GM18870 (cell line): ENCODE results near the gene SORCS1.

Source experiments
- ATAC-seq: cut with Tn5 transposase; IDR thresholded peaks from one replicate; pipeline ENCODE4 v1.9.1; 2021; ENCODE audit warnings: moderate library complexity; ENCODE audit not compliant: unreplicated experiment

The SORCS1 gene

GRCh38 chr10:106904209-106904608, 260.3 kb downstream of the SORCS1 start:
- no peak for ATAC-seq

- no peak for ATAC-seq
Observed at GRCh38 chr10:106903180-106903579, 261.3 kb downstream of the SORCS1 start.

- ATAC-seq, result no peak
Observed at GRCh38 chr10:106900016-106900652, 264.4 kb downstream of the SORCS1 start.

- ATAC-seq, result no peak
Observed at GRCh38 chr10:106898446-106898845, 266.1 kb downstream of the SORCS1 start.

GRCh38 chr10:106897719-106898118, 266.8 kb downstream of the SORCS1 start:
- no peak for ATAC-seq

GRCh38 chr10:106894692-106895091, 269.8 kb downstream of the SORCS1 start:
- ATAC-seq, result no peak

- no peak for ATAC-seq
Observed at GRCh38 chr10:106877574-106877973, 286.9 kb downstream of the SORCS1 start.

GRCh38 chr10:106874604-106874889, 290.0 kb downstream of the SORCS1 start:
- peak; percentile 51 for ATAC-seq

- peak; percentile 13 for ATAC-seq
Observed at GRCh38 chr10:106873770-106874603, 290.5 kb downstream of the SORCS1 start.

GRCh38 chr10:106872176-106872575, 292.3 kb downstream of the SORCS1 start:
- no peak for ATAC-seq

- peak; percentile 43 for ATAC-seq
Observed at GRCh38 chr10:106866244-106866845, 298.2 kb downstream of the SORCS1 start.

GRCh38 chr10:106864031-106864430, 300.5 kb downstream of the SORCS1 start:
- no peak for ATAC-seq

GRCh38 chr10:106863549-106863948, 301.0 kb downstream of the SORCS1 start:
- ATAC-seq, result peak; percentile 39

GRCh38 chr10:106859892-106860652, 304.4 kb downstream of the SORCS1 start:
- no peak for ATAC-seq

GRCh38 chr10:106857728-106858127, 306.8 kb downstream of the SORCS1 start:
- no peak for ATAC-seq

- peak; percentile 65 for ATAC-seq
Observed at GRCh38 chr10:106857213-106857612, 307.3 kb downstream of the SORCS1 start.

GRCh38 chr10:106836933-106837663, 327.4 kb downstream of the SORCS1 start:
- ATAC-seq, result peak; percentile 99

GRCh38 chr10:106832846-106833245, 331.7 kb downstream of the SORCS1 start:
- ATAC-seq, result no peak

- no peak for ATAC-seq
Observed at GRCh38 chr10:106830471-106830870, 334.0 kb downstream of the SORCS1 start.

- ATAC-seq, result no peak
Observed at GRCh38 chr10:106830006-106830405, 334.5 kb downstream of the SORCS1 start.

GRCh38 chr10:106826716-106827115, 337.8 kb downstream of the SORCS1 start:
- no peak for ATAC-seq
